HCT116 (cell line): Measurements from ENCODE around the gene CALR. TPM values are rescaled to one million over a fixed set of nuclear protein-coding genes. Genes with fewer than 3 reads are reported as not detected.

Experiments
- ATAC-seq: fragments of 200-7000 bp; cut with Tn5 transposase; 2 replicates; pipeline ENCODE4 v1.9.1; 2020; ENCODE audit warnings: mild to moderate bottlenecking, moderate library complexity
- BruUV-seq: library from RNA; stranded (reverse); fragments of 400-500 nt; replicated peaks from 2 replicates; lab custom pipeline; 2021; lab: Mats Ljungman, UMichigan
- CTCF ChIA-PET: fragments of 300-600 bp; sonication (Branson Sonifier 250); formaldehyde crosslinking; loops from one replicate; lab custom pipeline; 2021; ENCODE audit warnings: antibody characterized with exemption; lab: Charles Lee
- POLR2A ChIA-PET: fragments of 300-600, 350-600 bp; sonication (Branson Sonifier 250); formaldehyde crosslinking; loops from one replicate; lab custom pipeline; 2021; ENCODE audit warnings: antibody characterized with exemption; lab: Charles Lee
- RAD21 ChIA-PET, 2 experiments: fragments of 300-600 bp; sonication (Branson Sonifier 250); formaldehyde crosslinking; loops; one replicate each; lab custom pipeline; 2023; ENCODE audit warnings: low total read pairs in 2 of 2; ENCODE audit not compliant: uncharacterized antibody in 2 of 2, unreplicated experiment in 2 of 2, low non-redundant PET in 1 of 2; lab: Charles Lee
- DNase-seq: peaks from one replicate; pipeline ENCODE4 v3.0.0-alpha.2; 2010; ENCODE audit warnings: low read depth, low spot score
- H2AFZ ChIP-seq: fragments of 200-600 bp; shearing (Covaris generic), sonication (generic); 2 replicates; pipeline ENCODE4 v1.6.1; 2017; ENCODE audit warnings: low read depth, mixed run types, mixed read lengths, antibody characterized with exemption, low read length; ENCODE audit not compliant: poor library complexity, severe bottlenecking
- H3K27ac ChIP-seq: 2 replicates; pipeline ENCODE4 v1.5.1; 2012; ENCODE audit warnings: low read depth, low read length
- H3K27me3 ChIP-seq: fragments of 200-600 bp; sonication (generic); 2 replicates; pipeline ENCODE4 v1.6.1; 2016; ENCODE audit warnings: mixed run types, low read length, mixed read lengths; ENCODE audit not compliant: insufficient read depth
- H3K36me3 ChIP-seq, 2 experiments: fragments of 200-500 bp in 1 of 2; fragments of 200-600 bp in 1 of 2; sonication (Bioruptor generic) in 1 of 2; sonication (generic) in 1 of 2; 2 replicates each; pipeline versions ENCODE4 v1.5.1 to v1.6.1; 2014 to 2016; ENCODE audit warnings: low read length in 2 of 2, inconsistent platforms in 1 of 2, mixed read lengths in 1 of 2, mixed run types in 1 of 2; ENCODE audit not compliant: insufficient read depth in 2 of 2, control insufficient read depth in 1 of 2
- H3K4me1 ChIP-seq, 2 experiments: fragments of 200-600 bp in 1 of 2; sonication (generic) in 1 of 2; 2 replicates each; pipeline versions ENCODE4 v1.5.1 to v1.6.1; 2012 to 2017; ENCODE audit warnings: low read length in 2 of 2, inconsistent platforms in 1 of 2, mild to moderate bottlenecking in 1 of 2, mixed read lengths in 1 of 2, mixed run types in 1 of 2, moderate library complexity in 1 of 2; ENCODE audit not compliant: insufficient read depth in 2 of 2, control insufficient read depth in 1 of 2
- H3K4me2 ChIP-seq: fragments of 200-600 bp; sonication (generic); 2 replicates; pipeline ENCODE4 v1.6.1; 2017; ENCODE audit warnings: mixed run types, low read length, mixed read lengths
- H3K4me3 ChIP-seq, 2 experiments: fragments of 200-600 bp in 1 of 2; sonication (generic) in 1 of 2; replicated peaks in 1 of 2; 2 replicates each; pipeline ENCODE4 v1.5.1; 2011 to 2016; ENCODE audit warnings: low read length in 2 of 2, control low read depth in 1 of 2, low read depth in 1 of 2, mild to moderate bottlenecking in 1 of 2, mixed read lengths in 1 of 2, mixed run types in 1 of 2
- H3K79me2 ChIP-seq: fragments of 200-600 bp; sonication (generic); 2 replicates; pipeline ENCODE4 v1.6.1; 2017; ENCODE audit warnings: mild to moderate bottlenecking, mixed run types, low read length, moderate library complexity, mixed read lengths; ENCODE audit not compliant: insufficient read depth
- H3K9ac ChIP-seq: fragments of 200-600 bp; sonication (generic); 2 replicates; pipeline ENCODE4 v1.6.1; 2016; ENCODE audit warnings: low read length, mixed read lengths
- H3K9me2 ChIP-seq: fragments of 200-600 bp; sonication (generic), shearing (Covaris generic); 2 replicates; pipeline ENCODE4 v1.6.1; 2017; ENCODE audit warnings: mixed run types, mild to moderate bottlenecking, moderate library complexity; ENCODE audit not compliant: insufficient read depth
- H3K9me3 ChIP-seq, 2 experiments: fragments of 200-500 bp in 1 of 2; fragments of 200-600 bp in 1 of 2; sonication (Bioruptor generic) in 1 of 2; sonication (generic) in 1 of 2; 2 replicates each; pipeline ENCODE4 v1.6.1; 2014 to 2017; ENCODE audit warnings: low read length in 2 of 2, mixed read lengths in 2 of 2, inconsistent platforms in 1 of 2, low read depth in 1 of 2, mild to moderate bottlenecking in 1 of 2, mixed run types in 1 of 2, moderate library complexity in 1 of 2; ENCODE audit not compliant: control insufficient read depth in 1 of 2, insufficient read depth in 1 of 2
- H4K20me1 ChIP-seq: fragments of 200-600 bp; sonication (generic), shearing (Covaris generic); 2 replicates; pipeline ENCODE4 v1.6.1; 2017; ENCODE audit warnings: mixed run types, mild to moderate bottlenecking, moderate library complexity; ENCODE audit not compliant: insufficient read depth
- CBX3 ChIP-seq: IDR thresholded peaks from 2 replicates; pipeline ENCODE4 v1.6.1; 2012; ENCODE audit warnings: low read depth
- EGR1 ChIP-seq: IDR thresholded peaks from 2 replicates; pipeline ENCODE4 v1.6.1; 2012; ENCODE audit warnings: low read depth
- ELF1 ChIP-seq: IDR thresholded peaks from 2 replicates; pipeline ENCODE4 v1.6.1; 2012; ENCODE audit warnings: low read depth, borderline replicate concordance
- FOSL1 ChIP-seq: IDR thresholded peaks from 2 replicates; pipeline ENCODE4 v1.6.1; 2012; ENCODE audit warnings: low read depth
- JUND ChIP-seq: IDR thresholded peaks from 2 replicates; pipeline ENCODE4 v1.6.1; 2012
- RAD21 ChIP-seq: IDR thresholded peaks from 2 replicates; pipeline ENCODE4 v1.6.1; 2012; ENCODE audit warnings: low read depth, mild to moderate bottlenecking
- TCF7L2 ChIP-seq: IDR thresholded peaks from 2 replicates; pipeline ENCODE4 v1.7.0; 2011; ENCODE audit warnings: borderline replicate concordance, inconsistent platforms; ENCODE audit not compliant: insufficient read depth, insufficient read length; ENCODE audit errors: extremely low read depth
- ZFX ChIP-seq: fragments of 450-650 bp; IDR thresholded peaks from 2 replicates; pipeline ENCODE4 v1.6.1; 2017
- ZNF274 ChIP-seq: fragments of 200-500 bp; sonication (Bioruptor generic); IDR thresholded peaks from 2 replicates; pipeline ENCODE4 v1.6.1; 2014; ENCODE audit warnings: mild to moderate bottlenecking, low read depth, low read length, inconsistent platforms
- intact Hi-C: fragments of 100-400 bp; cut with micrococcal nuclease; formaldehyde crosslinking; loops from 2 replicates; pipeline ENCODE4 v1.10.0; 2022
- total RNA-seq: library from RNA; stranded (reverse); gene quantifications from one replicate; pipeline ENCODE4 v1.2.1, GENCODE V29; 2021; ENCODE audit not compliant: unreplicated experiment
- TF ChIP-seq, protein P1 (sequence below), 3 experiments: fragments of 200-600 bp in 1 of 3; sonication (generic) in 1 of 3; IDR thresholded peaks in 2 of 3; conservative IDR thresholded peaks in 1 of 3; 2 replicates each; pipeline ENCODE4 v1.5.1; 2012 to 2017; ENCODE audit warnings: low read depth in 2 of 3, low read length in 2 of 3, antibody characterized with exemption in 1 of 3, borderline replicate concordance in 1 of 3, control low read depth in 1 of 3, mild to moderate bottlenecking in 1 of 3, mixed read lengths in 1 of 3, mixed run types in 1 of 3, moderate library complexity in 1 of 3; ENCODE audit not compliant: insufficient read depth in 1 of 3
- TF ChIP-seq, protein P2 (sequence below): IDR thresholded peaks from 2 replicates; pipeline ENCODE4 v1.6.1; 2012; ENCODE audit warnings: low read depth
- TF ChIP-seq, protein P3 (sequence below): IDR thresholded peaks from 2 replicates; pipeline ENCODE4 v1.6.1; 2011; ENCODE audit warnings: mild to moderate bottlenecking, low read length, moderate library complexity; ENCODE audit not compliant: insufficient replicate concordance; ENCODE audit errors: extremely low read depth
- TF ChIP-seq, protein P4 (sequence below): IDR thresholded peaks from 2 replicates; pipeline ENCODE4 v1.6.1; 2012

Gene CALR
- total RNA-seq, 1 experiment from 2014 or later = 739 TPM

DNA sequence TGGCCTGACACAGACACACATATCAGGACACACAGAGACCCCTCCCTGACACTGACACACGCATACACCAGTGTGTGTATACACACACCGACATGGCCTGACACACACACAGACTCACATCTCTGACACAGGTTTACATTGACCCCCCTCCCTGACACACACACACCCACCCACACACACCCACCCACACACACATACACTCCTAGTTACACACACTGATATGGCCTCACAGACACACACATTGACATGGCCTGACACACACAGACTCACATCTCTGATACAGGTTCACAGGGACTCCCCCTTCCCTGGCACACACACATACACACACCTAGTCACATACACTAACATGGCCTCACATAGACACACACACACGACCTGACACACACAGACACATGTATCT is 52.4 kb downstream of the CALR start:
- no peaks in the 10 kb centered on the region for H3K79me2 ChIP-seq
- no peaks in the 10 kb centered on the region for H3K9me2 ChIP-seq
- H3K9ac ChIP-seq = no peak overlapping the region
- H4K20me1 ChIP-seq = no peaks in the 10 kb centered on the region
- no peak for TF ChIP-seq EGR1
- TF ChIP-seq, all 23 proteins: peak for 0
- ATAC-seq = no peak
- ChIA-PET POLR2A (no interaction called here), CTCF (no interaction called here), RAD21 (no interaction called here)
- Histone ChIP-seq H3K4me2 (no peak overlapping the region), H3K9me3 (no peaks in the 10 kb centered on the region), H3K4me1 (peaks cover 2 to 10% of the 10 kb centered on the region in 2 experiments; a peak in 3 of 4 replicates), H2AFZ (no peak overlapping the region), H3K27ac (no peak overlapping the region), H3K4me3 (no peak overlapping the region), H3K27me3 (no peaks in the 10 kb centered on the region), H3K36me3 (no peaks in the 10 kb centered on the region)
- BruUV-seq = no TSS peak
- no peak for DNase-seq
- intact Hi-C loops = no loop called here

DNA sequence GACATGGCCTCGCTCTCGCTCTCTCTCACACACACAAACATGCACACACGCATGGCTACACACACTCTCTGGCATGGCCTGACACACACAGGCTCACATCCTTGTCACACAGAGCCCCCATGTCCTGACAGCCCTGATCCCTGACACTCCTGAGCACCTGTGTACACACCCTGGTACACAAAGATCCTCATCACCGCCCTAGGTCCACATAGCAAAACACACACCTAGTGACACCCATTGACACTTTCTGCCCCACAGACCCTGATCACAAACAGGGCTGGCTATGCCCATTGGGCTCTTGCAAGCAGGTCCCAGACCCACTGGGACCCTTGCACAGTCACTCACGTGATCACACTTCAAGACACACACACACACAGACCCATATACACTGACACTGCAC is 52.9 kb downstream of the CALR start:
- H3K79me2 ChIP-seq = no peaks in the 10 kb centered on the region
- H3K4me2 ChIP-seq = no peak overlapping the region
- no peak overlapping the region for H2AFZ ChIP-seq
- ATAC-seq (no peak), DNase-seq (no peak)
- H3K27ac ChIP-seq = no peak overlapping the region
- H4K20me1 ChIP-seq = no peaks in the 10 kb centered on the region
- CTCF ChIA-PET = no interaction called here
- H3K36me3 ChIP-seq = no peaks in the 10 kb centered on the region
- RAD21 ChIA-PET = interaction anchor here in 1 of 2 experiments (0.9 kb wide), 1 partner anchor 71 kb away, joined by 3 read pairs; no protein-coding TSS in a partner anchor
- H3K4me3 ChIP-seq = no peak overlapping the region
- H3K9ac ChIP-seq = no peak overlapping the region
- no peaks in the 10 kb centered on the region for H3K9me3 ChIP-seq
- no TSS peak for BruUV-seq
- POLR2A ChIA-PET = no interaction called here
- no peaks in the 10 kb centered on the region for H3K9me2 ChIP-seq
- peaks cover 2 to 8% of the 10 kb centered on the region in 2 experiments; a peak in 3 of 4 replicates for H3K4me1 ChIP-seq
- intact Hi-C loops = no loop called here
- no peaks in the 10 kb centered on the region for H3K27me3 ChIP-seq
- TF ChIP-seq, protein P1, sequence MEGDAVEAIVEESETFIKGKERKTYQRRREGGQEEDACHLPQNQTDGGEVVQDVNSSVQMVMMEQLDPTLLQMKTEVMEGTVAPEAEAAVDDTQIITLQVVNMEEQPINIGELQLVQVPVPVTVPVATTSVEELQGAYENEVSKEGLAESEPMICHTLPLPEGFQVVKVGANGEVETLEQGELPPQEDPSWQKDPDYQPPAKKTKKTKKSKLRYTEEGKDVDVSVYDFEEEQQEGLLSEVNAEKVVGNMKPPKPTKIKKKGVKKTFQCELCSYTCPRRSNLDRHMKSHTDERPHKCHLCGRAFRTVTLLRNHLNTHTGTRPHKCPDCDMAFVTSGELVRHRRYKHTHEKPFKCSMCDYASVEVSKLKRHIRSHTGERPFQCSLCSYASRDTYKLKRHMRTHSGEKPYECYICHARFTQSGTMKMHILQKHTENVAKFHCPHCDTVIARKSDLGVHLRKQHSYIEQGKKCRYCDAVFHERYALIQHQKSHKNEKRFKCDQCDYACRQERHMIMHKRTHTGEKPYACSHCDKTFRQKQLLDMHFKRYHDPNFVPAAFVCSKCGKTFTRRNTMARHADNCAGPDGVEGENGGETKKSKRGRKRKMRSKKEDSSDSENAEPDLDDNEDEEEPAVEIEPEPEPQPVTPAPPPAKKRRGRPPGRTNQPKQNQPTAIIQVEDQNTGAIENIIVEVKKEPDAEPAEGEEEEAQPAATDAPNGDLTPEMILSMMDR (IDR thresholded peaks at IDR 0.05 in 2 of 3, conservative IDR thresholded peaks at IDR 0.05 in 1 of 3; ENCODE audit: borderline replicate concordance in 1 of 3, insufficient read depth in 1 of 3, low read depth in 2 of 3, low read length in 2 of 3) = no peak
- TF ChIP-seq, protein P2, sequence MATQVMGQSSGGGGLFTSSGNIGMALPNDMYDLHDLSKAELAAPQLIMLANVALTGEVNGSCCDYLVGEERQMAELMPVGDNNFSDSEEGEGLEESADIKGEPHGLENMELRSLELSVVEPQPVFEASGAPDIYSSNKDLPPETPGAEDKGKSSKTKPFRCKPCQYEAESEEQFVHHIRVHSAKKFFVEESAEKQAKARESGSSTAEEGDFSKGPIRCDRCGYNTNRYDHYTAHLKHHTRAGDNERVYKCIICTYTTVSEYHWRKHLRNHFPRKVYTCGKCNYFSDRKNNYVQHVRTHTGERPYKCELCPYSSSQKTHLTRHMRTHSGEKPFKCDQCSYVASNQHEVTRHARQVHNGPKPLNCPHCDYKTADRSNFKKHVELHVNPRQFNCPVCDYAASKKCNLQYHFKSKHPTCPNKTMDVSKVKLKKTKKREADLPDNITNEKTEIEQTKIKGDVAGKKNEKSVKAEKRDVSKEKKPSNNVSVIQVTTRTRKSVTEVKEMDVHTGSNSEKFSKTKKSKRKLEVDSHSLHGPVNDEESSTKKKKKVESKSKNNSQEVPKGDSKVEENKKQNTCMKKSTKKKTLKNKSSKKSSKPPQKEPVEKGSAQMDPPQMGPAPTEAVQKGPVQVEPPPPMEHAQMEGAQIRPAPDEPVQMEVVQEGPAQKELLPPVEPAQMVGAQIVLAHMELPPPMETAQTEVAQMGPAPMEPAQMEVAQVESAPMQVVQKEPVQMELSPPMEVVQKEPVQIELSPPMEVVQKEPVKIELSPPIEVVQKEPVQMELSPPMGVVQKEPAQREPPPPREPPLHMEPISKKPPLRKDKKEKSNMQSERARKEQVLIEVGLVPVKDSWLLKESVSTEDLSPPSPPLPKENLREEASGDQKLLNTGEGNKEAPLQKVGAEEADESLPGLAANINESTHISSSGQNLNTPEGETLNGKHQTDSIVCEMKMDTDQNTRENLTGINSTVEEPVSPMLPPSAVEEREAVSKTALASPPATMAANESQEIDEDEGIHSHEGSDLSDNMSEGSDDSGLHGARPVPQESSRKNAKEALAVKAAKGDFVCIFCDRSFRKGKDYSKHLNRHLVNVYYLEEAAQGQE = no peak
- no peak for TF ChIP-seq ZFX
- no peak for TF ChIP-seq ZNF274
- TF ChIP-seq EGR1 = no peak
- TF ChIP-seq, protein P3, sequence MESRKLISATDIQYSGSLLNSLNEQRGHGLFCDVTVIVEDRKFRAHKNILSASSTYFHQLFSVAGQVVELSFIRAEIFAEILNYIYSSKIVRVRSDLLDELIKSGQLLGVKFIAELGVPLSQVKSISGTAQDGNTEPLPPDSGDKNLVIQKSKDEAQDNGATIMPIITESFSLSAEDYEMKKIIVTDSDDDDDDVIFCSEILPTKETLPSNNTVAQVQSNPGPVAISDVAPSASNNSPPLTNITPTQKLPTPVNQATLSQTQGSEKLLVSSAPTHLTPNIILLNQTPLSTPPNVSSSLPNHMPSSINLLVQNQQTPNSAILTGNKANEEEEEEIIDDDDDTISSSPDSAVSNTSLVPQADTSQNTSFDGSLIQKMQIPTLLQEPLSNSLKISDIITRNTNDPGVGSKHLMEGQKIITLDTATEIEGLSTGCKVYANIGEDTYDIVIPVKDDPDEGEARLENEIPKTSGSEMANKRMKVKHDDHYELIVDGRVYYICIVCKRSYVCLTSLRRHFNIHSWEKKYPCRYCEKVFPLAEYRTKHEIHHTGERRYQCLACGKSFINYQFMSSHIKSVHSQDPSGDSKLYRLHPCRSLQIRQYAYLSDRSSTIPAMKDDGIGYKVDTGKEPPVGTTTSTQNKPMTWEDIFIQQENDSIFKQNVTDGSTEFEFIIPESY = no peak
- no peak for TF ChIP-seq FOSL1
- TF ChIP-seq, protein P4, sequence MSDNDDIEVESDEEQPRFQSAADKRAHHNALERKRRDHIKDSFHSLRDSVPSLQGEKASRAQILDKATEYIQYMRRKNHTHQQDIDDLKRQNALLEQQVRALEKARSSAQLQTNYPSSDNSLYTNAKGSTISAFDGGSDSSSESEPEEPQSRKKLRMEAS = no peak
- TF ChIP-seq ELF1 = no peak
- no peak for TF ChIP-seq TCF7L2
- TF ChIP-seq JUND = no peak
- no peak for TF ChIP-seq RAD21
- TF ChIP-seq CBX3 = no peak
